ENCODE measurements around the gene GRIK2. TPM values are rescaled to one million over a fixed set of nuclear protein-coding genes. Genes with fewer than 3 reads are reported as not detected.

The GRIK2 gene
- total RNA-seq, 1 experiment from 2014 or later, result 0.07 TPM

DNA sequence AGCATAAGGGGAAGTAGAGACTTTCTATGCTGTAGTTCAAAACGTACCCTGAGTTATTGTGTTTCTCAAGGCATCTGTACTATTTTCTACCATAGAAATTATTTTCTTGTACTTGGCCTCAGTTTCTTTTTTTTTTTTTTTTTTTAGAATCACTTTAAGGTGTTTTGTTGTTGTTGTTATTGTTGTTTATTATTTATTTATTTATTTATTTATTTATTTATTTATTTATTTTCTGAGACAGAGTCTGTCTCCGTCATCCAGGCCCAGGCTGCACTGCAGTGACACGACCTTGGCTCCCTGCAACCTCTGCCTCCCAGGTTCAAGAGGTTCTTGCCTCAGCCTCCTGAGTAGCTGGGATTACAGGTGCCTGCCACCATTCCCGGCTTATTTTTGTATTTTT, 179.1 kb downstream of the GRIK2 start:
- Histone ChIP-seq H3K79me2 (ENCODE audit: low read length) (no peaks in the 10 kb centered on the region), H3K4me1 (ENCODE audit: low read length) (no peaks in the 10 kb centered on the region), H3K9me2 (replicated peaks; ENCODE audit: insufficient read depth, low read length) (no peaks in the 10 kb centered on the region), H3K27ac (ENCODE audit: low read length) (no peak overlapping the region), H3K9ac (ENCODE audit: low read length) (no peak overlapping the region), H3K4me2 (ENCODE audit: low read depth, low read length, poor library complexity, severe bottlenecking) (no peak overlapping the region), H3K27me3 (ENCODE audit: low read length) (no peaks in the 10 kb centered on the region), H4K20me1 (ENCODE audit: insufficient read depth, low read depth, low read length) (no peaks in the 10 kb centered on the region), H2AFZ (ENCODE audit: low read length) (no peak overlapping the region), H3K4me3 (ENCODE audit: low read length) (no peak overlapping the region), H3K9me3 (ENCODE audit: low read length) (no peaks in the 10 kb centered on the region), H3K36me3 (ENCODE audit: insufficient read depth, low read length) (no peaks in the 10 kb centered on the region)
- DNase-seq, result no peak

DNA sequence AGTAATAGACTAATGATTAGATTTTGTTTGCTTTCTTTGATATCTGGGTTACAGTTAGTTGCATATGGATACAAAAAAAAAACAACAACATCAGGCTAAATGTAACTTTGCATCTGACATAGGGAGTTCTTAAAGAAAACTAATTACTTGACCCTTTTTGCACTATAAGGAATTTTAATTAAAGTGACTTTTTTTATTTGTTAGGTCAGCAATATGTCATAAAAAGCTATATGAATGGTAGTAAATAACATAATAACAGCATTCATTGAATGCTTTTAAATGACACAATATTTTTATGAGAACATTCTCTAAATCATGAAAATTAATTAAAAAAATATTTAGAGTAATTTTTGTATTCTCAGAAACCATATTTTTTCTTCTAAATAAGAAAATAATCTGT, 183.6 kb downstream of the GRIK2 start:
- Histone ChIP-seq H3K36me3 (ENCODE audit: insufficient read depth, low read length) (no peaks in the 10 kb centered on the region), H3K4me1 (ENCODE audit: low read length) (no peaks in the 10 kb centered on the region), H3K4me3 (ENCODE audit: low read length) (no peak overlapping the region), H4K20me1 (ENCODE audit: insufficient read depth, low read depth, low read length) (no peaks in the 10 kb centered on the region), H3K4me2 (ENCODE audit: low read depth, low read length, poor library complexity, severe bottlenecking) (no peak overlapping the region), H3K27me3 (ENCODE audit: low read length) (no peaks in the 10 kb centered on the region), H2AFZ (ENCODE audit: low read length) (no peak overlapping the region), H3K79me2 (ENCODE audit: low read length) (no peaks in the 10 kb centered on the region), H3K9me3 (ENCODE audit: low read length) (no peaks in the 10 kb centered on the region), H3K27ac (ENCODE audit: low read length) (no peak overlapping the region), H3K9me2 (replicated peaks; ENCODE audit: insufficient read depth, low read length) (no peaks in the 10 kb centered on the region), H3K9ac (ENCODE audit: low read length) (no peak overlapping the region)
- DNase-seq, result no peak

DNA sequence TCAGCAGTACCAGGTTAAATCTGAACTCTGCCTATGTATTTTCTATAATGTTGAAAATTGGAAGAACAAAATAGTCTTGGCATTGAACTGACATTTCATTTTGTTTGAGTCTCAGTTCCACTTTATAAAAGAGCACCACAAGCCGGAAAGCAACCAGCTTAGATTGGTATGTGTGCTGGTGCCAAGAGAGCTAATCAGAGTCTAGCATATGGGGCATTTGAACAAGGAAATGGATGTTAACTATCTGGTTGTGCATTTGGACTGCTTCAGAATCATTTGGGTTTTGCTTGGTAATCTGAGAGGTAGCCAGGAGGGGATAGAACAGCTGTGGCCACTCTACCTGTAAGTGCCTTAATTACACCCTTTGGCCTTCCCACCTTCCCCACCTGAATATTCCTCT, 184.8 kb downstream of the GRIK2 start:
- Histone ChIP-seq H2AFZ (ENCODE audit: low read length) (no peak overlapping the region), H3K27ac (ENCODE audit: low read length) (no peak overlapping the region), H3K9me2 (replicated peaks; ENCODE audit: insufficient read depth, low read length) (no peaks in the 10 kb centered on the region), H3K9ac (ENCODE audit: low read length) (no peak overlapping the region), H3K36me3 (ENCODE audit: insufficient read depth, low read length) (no peaks in the 10 kb centered on the region), H4K20me1 (ENCODE audit: insufficient read depth, low read depth, low read length) (no peaks in the 10 kb centered on the region), H3K27me3 (ENCODE audit: low read length) (no peaks in the 10 kb centered on the region), H3K79me2 (ENCODE audit: low read length) (no peaks in the 10 kb centered on the region), H3K4me3 (ENCODE audit: low read length) (no peak overlapping the region), H3K4me1 (ENCODE audit: low read length) (no peaks in the 10 kb centered on the region), H3K9me3 (ENCODE audit: low read length) (no peaks in the 10 kb centered on the region), H3K4me2 (ENCODE audit: low read depth, low read length, poor library complexity, severe bottlenecking) (no peak overlapping the region)
- no peak for DNase-seq

DNA sequence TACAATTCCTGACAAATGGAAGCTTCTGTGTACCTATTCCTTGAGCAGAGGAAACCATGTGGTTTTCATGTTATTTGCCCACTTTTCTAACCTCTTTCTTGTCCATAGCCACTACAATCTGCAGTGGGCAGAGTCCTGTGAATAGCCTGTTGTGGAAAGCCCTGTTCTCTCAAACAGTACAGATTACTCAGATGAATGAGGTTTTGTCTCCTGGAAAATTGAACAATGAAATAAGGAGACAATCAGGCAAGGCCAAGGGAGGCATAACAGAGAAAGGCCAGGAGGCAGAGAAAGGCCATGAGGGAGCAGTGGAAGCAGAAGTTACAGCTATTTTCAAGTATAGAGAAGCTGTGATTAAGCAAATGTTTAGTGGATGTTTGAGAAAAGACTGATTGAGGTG, 189.3 kb downstream of the GRIK2 start:
- Histone ChIP-seq H3K9me3 (ENCODE audit: low read length) (no peaks in the 10 kb centered on the region), H3K27me3 (ENCODE audit: low read length) (no peaks in the 10 kb centered on the region), H3K9me2 (replicated peaks; ENCODE audit: insufficient read depth, low read length) (no peaks in the 10 kb centered on the region), H3K36me3 (ENCODE audit: insufficient read depth, low read length) (no peaks in the 10 kb centered on the region), H4K20me1 (ENCODE audit: insufficient read depth, low read depth, low read length) (no peaks in the 10 kb centered on the region), H3K79me2 (ENCODE audit: low read length) (no peaks in the 10 kb centered on the region), H3K27ac (ENCODE audit: low read length) (no peak overlapping the region), H3K4me2 (ENCODE audit: low read depth, low read length, poor library complexity, severe bottlenecking) (no peak overlapping the region), H3K9ac (ENCODE audit: low read length) (no peak overlapping the region), H3K4me3 (ENCODE audit: low read length) (no peak overlapping the region), H3K4me1 (ENCODE audit: low read length) (no peaks in the 10 kb centered on the region), H2AFZ (ENCODE audit: low read length) (no peak overlapping the region)
- DNase-seq, result no peak

GRCh38 chr6:101585501-101585900, 192.0 kb downstream of the GRIK2 start:
- Histone ChIP-seq H3K79me2 (ENCODE audit: low read length) (no peaks in the 10 kb centered on the region), H3K9me2 (replicated peaks; ENCODE audit: insufficient read depth, low read length) (no peaks in the 10 kb centered on the region), H3K27me3 (ENCODE audit: low read length) (no peaks in the 10 kb centered on the region), H2AFZ (ENCODE audit: low read length) (no peak overlapping the region), H3K9me3 (ENCODE audit: low read length) (no peaks in the 10 kb centered on the region), H3K4me2 (ENCODE audit: low read depth, low read length, poor library complexity, severe bottlenecking) (no peak overlapping the region), H3K4me1 (ENCODE audit: low read length) (no peaks in the 10 kb centered on the region), H3K9ac (ENCODE audit: low read length) (no peak overlapping the region), H4K20me1 (ENCODE audit: insufficient read depth, low read depth, low read length) (no peaks in the 10 kb centered on the region), H3K27ac (ENCODE audit: low read length) (no peak overlapping the region), H3K36me3 (ENCODE audit: insufficient read depth, low read length) (no peaks in the 10 kb centered on the region), H3K4me3 (ENCODE audit: low read length) (no peak overlapping the region)
- no peak for DNase-seq

GRCh38 chr6:101588343-101588742, 194.8 kb downstream of the GRIK2 start:
- DNase-seq, result no peak
- H3K9me2 ChIP-seq (replicated peaks; ENCODE audit: insufficient read depth, low read length), result no peaks in the 10 kb centered on the region
- no peaks in the 10 kb centered on the region for H3K27me3 ChIP-seq (ENCODE audit: low read length)
- no peak overlapping the region for H3K27ac ChIP-seq (ENCODE audit: low read length)
- no peaks in the 10 kb centered on the region for H3K36me3 ChIP-seq (ENCODE audit: insufficient read depth, low read length)
- H3K4me2 ChIP-seq (ENCODE audit: low read depth, low read length, poor library complexity, severe bottlenecking), result no peak overlapping the region
- H2AFZ ChIP-seq (ENCODE audit: low read length), result no peak overlapping the region
- no peaks in the 10 kb centered on the region for H3K4me1 ChIP-seq (ENCODE audit: low read length)
- no peaks in the 10 kb centered on the region for H3K9me3 ChIP-seq (ENCODE audit: low read length)
- H3K79me2 ChIP-seq (ENCODE audit: low read length), result no peaks in the 10 kb centered on the region
- H4K20me1 ChIP-seq (ENCODE audit: insufficient read depth, low read depth, low read length), result no peaks in the 10 kb centered on the region
- H3K4me3 ChIP-seq (ENCODE audit: low read length), result no peak overlapping the region
- no peak overlapping the region for H3K9ac ChIP-seq (ENCODE audit: low read length)

DNA sequence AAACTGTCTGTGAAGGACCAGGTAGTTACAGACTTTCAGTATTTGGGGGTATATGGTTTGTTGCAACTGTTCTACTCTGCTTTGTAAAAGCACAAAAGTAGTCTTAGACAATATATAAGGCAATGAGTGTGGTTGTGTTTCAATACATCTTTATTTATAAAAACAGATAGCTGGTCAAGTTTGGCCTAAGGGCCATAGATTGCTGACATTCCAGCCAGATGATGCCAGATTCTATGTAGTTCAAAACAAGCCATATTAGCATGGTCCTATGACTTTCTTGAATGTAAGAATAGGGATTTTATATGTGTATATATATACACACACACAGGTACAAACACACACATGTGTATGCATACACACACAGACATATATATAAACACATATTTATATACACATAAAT, 201.8 kb downstream of the GRIK2 start:
- H3K79me2 ChIP-seq (ENCODE audit: low read length), result no peaks in the 10 kb centered on the region
- H3K9me3 ChIP-seq (ENCODE audit: low read length), result no peaks in the 10 kb centered on the region; the same call in 1 of the 2 replicates
- no peaks in the 10 kb centered on the region for H3K27me3 ChIP-seq (ENCODE audit: low read length)
- H3K9ac ChIP-seq (ENCODE audit: low read length), result no peak overlapping the region
- no peaks in the 10 kb centered on the region for H3K4me1 ChIP-seq (ENCODE audit: low read length)
- H4K20me1 ChIP-seq (ENCODE audit: insufficient read depth, low read depth, low read length), result no peaks in the 10 kb centered on the region
- DNase-seq, result no peak
- H2AFZ ChIP-seq (ENCODE audit: low read length), result no peak overlapping the region
- H3K9me2 ChIP-seq (replicated peaks; ENCODE audit: insufficient read depth, low read length), result no peaks in the 10 kb centered on the region
- no peak overlapping the region for H3K4me3 ChIP-seq (ENCODE audit: low read length)
- no peaks in the 10 kb centered on the region for H3K36me3 ChIP-seq (ENCODE audit: insufficient read depth, low read length)
- H3K27ac ChIP-seq (ENCODE audit: low read length), result no peak overlapping the region
- no peak overlapping the region for H3K4me2 ChIP-seq (ENCODE audit: low read depth, low read length, poor library complexity, severe bottlenecking)

- H3K9me2 ChIP-seq (replicated peaks; ENCODE audit: insufficient read depth, low read length), result no peaks in the 10 kb centered on the region
- DNase-seq, result no peak
- H3K27me3 ChIP-seq (ENCODE audit: low read length), result no peaks in the 10 kb centered on the region
- no peaks in the 10 kb centered on the region; the same call in 1 of the 2 replicates for H3K9me3 ChIP-seq (ENCODE audit: low read length)
- H3K79me2 ChIP-seq (ENCODE audit: low read length), result no peaks in the 10 kb centered on the region
- no peaks in the 10 kb centered on the region for H4K20me1 ChIP-seq (ENCODE audit: insufficient read depth, low read depth, low read length)
- H3K4me1 ChIP-seq (ENCODE audit: low read length), result no peaks in the 10 kb centered on the region
- H3K4me2 ChIP-seq (ENCODE audit: low read depth, low read length, poor library complexity, severe bottlenecking), result no peak overlapping the region
- no peak overlapping the region for H3K4me3 ChIP-seq (ENCODE audit: low read length)
- no peak overlapping the region for H3K9ac ChIP-seq (ENCODE audit: low read length)
- H2AFZ ChIP-seq (ENCODE audit: low read length), result no peak overlapping the region
- H3K36me3 ChIP-seq (ENCODE audit: insufficient read depth, low read length), result no peaks in the 10 kb centered on the region
- H3K27ac ChIP-seq (ENCODE audit: low read length), result no peak overlapping the region
These were observed 204.2 kb downstream of the GRIK2 start for GRCh38 chr6:101597693-101598092.

DNA sequence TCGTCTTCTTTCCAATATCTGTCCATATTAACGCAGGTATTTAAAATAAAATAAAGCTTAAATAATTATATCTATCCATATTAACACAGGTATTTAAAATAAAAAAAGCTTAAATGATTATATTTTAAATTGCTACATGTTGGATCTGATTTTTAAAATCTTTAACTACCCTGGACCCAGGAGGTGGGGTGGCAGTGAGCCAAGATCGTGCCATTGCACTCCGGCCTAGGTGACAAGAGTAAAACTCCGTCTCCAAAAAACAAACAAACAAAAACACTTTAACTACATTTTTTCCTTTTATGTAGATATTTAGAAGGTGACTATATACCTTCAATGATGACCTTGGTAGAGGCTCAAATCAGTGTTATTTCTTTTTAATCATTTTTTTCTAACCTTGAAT, 211.9 kb downstream of the GRIK2 start:
- Histone ChIP-seq H3K9me2 (replicated peaks; ENCODE audit: insufficient read depth, low read length) (no peaks in the 10 kb centered on the region), H3K4me3 (ENCODE audit: low read length) (no peak overlapping the region), H3K4me1 (ENCODE audit: low read length) (no peaks in the 10 kb centered on the region), H4K20me1 (ENCODE audit: insufficient read depth, low read depth, low read length) (no peaks in the 10 kb centered on the region), H3K9me3 (ENCODE audit: low read length) (no peaks in the 10 kb centered on the region), H3K79me2 (ENCODE audit: low read length) (no peaks in the 10 kb centered on the region), H3K27me3 (ENCODE audit: low read length) (no peaks in the 10 kb centered on the region), H2AFZ (ENCODE audit: low read length) (no peak overlapping the region), H3K9ac (ENCODE audit: low read length) (no peak overlapping the region), H3K27ac (ENCODE audit: low read length) (no peak overlapping the region), H3K36me3 (ENCODE audit: insufficient read depth, low read length) (no peaks in the 10 kb centered on the region), H3K4me2 (ENCODE audit: low read depth, low read length, poor library complexity, severe bottlenecking) (no peak overlapping the region)
- no peak for DNase-seq
